ENCODE data around the gene IL5RA. TPM values are rescaled to one million over a fixed set of nuclear protein-coding genes. Genes with fewer than 3 reads are reported as not detected.

IL5RA gene
- total RNA-seq, 2 donors from 2014 or later: 1.8 TPM; not detected in 1

- Histone ChIP-seq H3K36me3 (no peaks in the 10 kb centered on the region), H3K4me3 (no peak overlapping the region), H3K27me3 (replicated peaks; ENCODE audit: insufficient read depth) (no peaks in the 10 kb centered on the region), H3K9me3 (no peaks in the 10 kb centered on the region), H3K27ac (no peak overlapping the region), H3K4me1 (ENCODE audit: control insufficient read depth in 1 of 2, low read depth in 2 of 2) (no peaks in the 10 kb centered on the region)
- ATAC-seq (ENCODE audit: insufficient number of reproducible peaks, low FRiP score, low read depth): no peak
- DNase-seq (ENCODE audit: low spot score): no peak
- no peak for TF ChIP-seq CTCF (IDR thresholded peaks at IDR 0.05)
These were observed 43.8 kb downstream of the IL5RA start for GRCh38 chr3:3066378-3066777.

- H3K27me3 ChIP-seq (replicated peaks; ENCODE audit: insufficient read depth): no peaks in the 10 kb centered on the region
- no peaks in the 10 kb centered on the region for H3K36me3 ChIP-seq
- H3K27ac ChIP-seq: no peak overlapping the region
- no peak for TF ChIP-seq CTCF (IDR thresholded peaks at IDR 0.05)
- DNase-seq (ENCODE audit: low spot score) (no peak), ATAC-seq (ENCODE audit: insufficient number of reproducible peaks, low FRiP score, low read depth) (no peak)
- no peaks in the 10 kb centered on the region for H3K9me3 ChIP-seq
- H3K4me3 ChIP-seq: no peak overlapping the region
- H3K4me1 ChIP-seq (ENCODE audit: control insufficient read depth in 1 of 2, low read depth in 2 of 2): no peaks in the 10 kb centered on the region
These were observed 44.3 kb downstream of the IL5RA start for GRCh38 chr3:3065876-3066275.

GRCh38 chr3:3064297-3064696 lies 45.9 kb downstream of the IL5RA start:
- Histone ChIP-seq H3K9me3 (no peaks in the 10 kb centered on the region), H3K4me3 (no peak overlapping the region), H3K27ac (no peak overlapping the region), H3K27me3 (replicated peaks; ENCODE audit: insufficient read depth) (no peaks in the 10 kb centered on the region), H3K4me1 (ENCODE audit: control insufficient read depth in 1 of 2, low read depth in 2 of 2) (no peaks in the 10 kb centered on the region), H3K36me3 (no peaks in the 10 kb centered on the region)
- ATAC-seq (ENCODE audit: insufficient number of reproducible peaks, low FRiP score, low read depth): no peak
- no peak for TF ChIP-seq CTCF (IDR thresholded peaks at IDR 0.05)
- DNase-seq (ENCODE audit: low spot score): no peak

GRCh38 chr3:3059645-3060044 lies 50.5 kb downstream of the IL5RA start:
- ATAC-seq (ENCODE audit: insufficient number of reproducible peaks, low FRiP score, low read depth) (no peak), DNase-seq (ENCODE audit: low spot score) (no peak)
- Histone ChIP-seq H3K27me3 (replicated peaks; ENCODE audit: insufficient read depth) (no peaks in the 10 kb centered on the region), H3K9me3 (no peaks in the 10 kb centered on the region), H3K36me3 (no peaks in the 10 kb centered on the region), H3K4me3 (no peak overlapping the region), H3K27ac (no peak overlapping the region), H3K4me1 (ENCODE audit: control insufficient read depth in 1 of 2, low read depth in 2 of 2) (no peaks in the 10 kb centered on the region)
- no peak for TF ChIP-seq CTCF (IDR thresholded peaks at IDR 0.05)

- TF ChIP-seq CTCF (IDR thresholded peaks at IDR 0.05): no peak
- peaks cover 0 to 15% of the 10 kb centered on the region in 2 donors for H3K4me1 ChIP-seq (ENCODE audit: control insufficient read depth in 1 of 2, low read depth in 2 of 2)
- H3K27ac ChIP-seq: no peak overlapping the region
- ATAC-seq (ENCODE audit: insufficient number of reproducible peaks, low FRiP score, low read depth) (no peak), DNase-seq (ENCODE audit: low spot score) (no peak)
- no peaks in the 10 kb centered on the region for H3K27me3 ChIP-seq (replicated peaks; ENCODE audit: insufficient read depth)
- H3K4me3 ChIP-seq: no peak overlapping the region
- H3K9me3 ChIP-seq: no peaks in the 10 kb centered on the region
- H3K36me3 ChIP-seq: no peaks in the 10 kb centered on the region
These were observed 56.2 kb downstream of the IL5RA start for GRCh38 chr3:3053974-3054373.
